CD4-positive, alpha-beta memory T cell (primary cell): ENCODE measurements around the gene PLCL2. TPM values are rescaled to one million over a fixed set of nuclear protein-coding genes. Genes with fewer than 3 reads are reported as not detected.

Experiments used
- CTCF ChIA-PET: fragments of 350-600 bp; sonication (Branson Sonifier 250); formaldehyde crosslinking; loops from one replicate; lab custom pipeline; 2021; ENCODE audit warnings: inconsistent platforms; ENCODE audit not compliant: partially characterized antibody; lab: Charles Lee
- POLR2A ChIA-PET: fragments of 350-600 bp; sonication (Branson Sonifier 250); formaldehyde crosslinking; loops from one replicate; lab custom pipeline; 2021; ENCODE audit not compliant: partially characterized antibody; lab: Charles Lee
- DNase-seq, 5 donors: peaks; one replicate each; pipeline versions ENCODE4 v3.0.0 to v3.0.0-alpha.2; 2020 to 2022; ENCODE audit warnings: mixed read lengths in 1 of 5
- H3K27ac ChIP-seq: one replicate; pipeline ENCODE4 v1.7.0; 2013; ENCODE audit warnings: low read depth, low read length
- H3K27me3 ChIP-seq: 2 replicates; pipeline ENCODE4 v1.7.0; 2013; ENCODE audit warnings: mild to moderate bottlenecking, low read length, moderate library complexity; ENCODE audit not compliant: insufficient read depth
- H3K36me3 ChIP-seq: 2 replicates; pipeline ENCODE4 v1.7.0; 2013; ENCODE audit warnings: mild to moderate bottlenecking, low read length, moderate library complexity; ENCODE audit not compliant: insufficient read depth
- H3K4me1 ChIP-seq: 2 replicates; pipeline ENCODE4 v1.7.0; 2013; ENCODE audit warnings: mild to moderate bottlenecking, low read length, moderate library complexity; ENCODE audit not compliant: insufficient read depth
- H3K4me3 ChIP-seq, 2 donors: one replicate each; pipeline ENCODE4 v1.7.0; 2013; ENCODE audit warnings: low read length in 2 of 2, mild to moderate bottlenecking in 1 of 2
- H3K9me3 ChIP-seq, 2 donors: one replicate each; pipeline ENCODE4 v1.7.0; 2013; ENCODE audit warnings: low read length in 2 of 2, control low read depth in 1 of 2; ENCODE audit not compliant: control insufficient read depth in 1 of 2
- H3K27ac Mint-ChIP-seq, 7 donors: one replicate each; pipeline ENCODE4 v1.8.0; 2020 to 2021; ENCODE audit warnings: mixed read lengths in 7 of 7, mild to moderate bottlenecking in 6 of 7, inconsistent platforms in 3 of 7, moderate library complexity in 3 of 7
- H3K27me3 Mint-ChIP-seq, 2 donors: one replicate each; pipeline ENCODE4 v1.8.0; 2020 to 2021; ENCODE audit warnings: mixed read lengths in 2 of 2
- H3K36me3 Mint-ChIP-seq, 2 donors: one replicate each; pipeline ENCODE4 v1.8.0; 2020 to 2021; ENCODE audit warnings: mixed read lengths in 2 of 2, inconsistent platforms in 1 of 2, mild to moderate bottlenecking in 1 of 2
- H3K4me1 Mint-ChIP-seq, 4 donors: one replicate each; pipeline ENCODE4 v1.8.0; 2020 to 2021; ENCODE audit warnings: mixed read lengths in 4 of 4, mild to moderate bottlenecking in 1 of 4
- H3K4me3 Mint-ChIP-seq, 8 donors: one replicate each; pipeline ENCODE4 v1.8.0; 2020 to 2021; ENCODE audit warnings: mixed read lengths in 8 of 8, mild to moderate bottlenecking in 7 of 8, moderate library complexity in 6 of 8, inconsistent platforms in 3 of 8
- H3K9me3 Mint-ChIP-seq, 8 donors: one replicate each; pipeline ENCODE4 v1.8.0; 2020 to 2021; ENCODE audit warnings: mixed read lengths in 8 of 8, mild to moderate bottlenecking in 5 of 8, inconsistent platforms in 3 of 8, moderate library complexity in 1 of 8
- intact Hi-C: fragments of 100-400 bp; cut with micrococcal nuclease; formaldehyde crosslinking; loops from one replicate; pipeline ENCODE4 v1.15.1; 2023
- polyA plus RNA-seq, 2 donors: library from polyadenylated mRNA; unstranded; fragments of 300-500 nt; fragmentation: Illumina TruSeq; gene quantifications; one replicate each; pipeline ENCODE4 v1.2.3, GENCODE V29; 2021
- total RNA-seq, 2 experiments: library from RNA; stranded (reverse); gene quantifications; one replicate each; pipeline ENCODE4 v1.2.3, GENCODE V29; 2021

The PLCL2 gene
- total and polyA plus RNA-seq, 4 experiments from 2014 or later = 64.5 to 89.4 (median 68.1) TPM

GRCh38 chr3:16932877-16933276 is 48.1 kb downstream of the PLCL2 start:
- Histone ChIP-seq H3K4me3 (no peak overlapping the region), H3K4me1 (peaks cover 91% of the 10 kb centered on the region), H3K27ac (no peak overlapping the region), H3K27me3 (no peaks in the 10 kb centered on the region), H3K36me3 (no peaks in the 10 kb centered on the region), H3K9me3 (no peaks in the 10 kb centered on the region)
- peaks cover 0 to 3% (median 0%) of the 10 kb centered on the region in 8 donors for H3K9me3 Mint-ChIP-seq
- intact Hi-C loops = no loop called here
- POLR2A ChIA-PET = no interaction called here
- H3K4me1 Mint-ChIP-seq = peaks cover 76 to 100% (median 87%) of the 10 kb centered on the region in 4 donors
- peak overlapping the region in 4 of 8 donors; percentile 6 to 34 (median 30) for H3K4me3 Mint-ChIP-seq
- CTCF ChIA-PET = no interaction called here
- H3K27ac Mint-ChIP-seq = peak overlapping the region in 2 of 7 donors; percentile 23
- DNase-seq = no peak
- H3K27me3 Mint-ChIP-seq = no peaks in the 10 kb centered on the region
- H3K36me3 Mint-ChIP-seq = peaks cover 18 to 30% of the 10 kb centered on the region in 2 donors

GRCh38 chr3:16935781-16936180 is 51.0 kb downstream of the PLCL2 start:
- ChIA-PET CTCF (no interaction called here), POLR2A (interaction anchor here (1.3 to 1.7 kb wide), 2 partner anchors 10 to 35 kb away, joined by 3 to 4 read pairs; no protein-coding TSS in a partner anchor)
- Mint-ChIP-seq H3K4me3 (peak overlapping the region in 5 of 8 donors; percentile 21 to 80 (median 79)), H3K27me3 (no peaks in the 10 kb centered on the region), H3K27ac (peak overlapping the region in 1 of 7 donors; percentile 24), H3K9me3 (peaks cover 0 to 3% (median 0%) of the 10 kb centered on the region in 8 donors), H3K4me1 (peaks cover 71 to 98% (median 83%) of the 10 kb centered on the region in 4 donors), H3K36me3 (peaks cover 16 to 24% of the 10 kb centered on the region in 2 donors)
- no peak for DNase-seq
- no peak overlapping the region for H3K27ac ChIP-seq
- H3K36me3 ChIP-seq = no peaks in the 10 kb centered on the region
- no peaks in the 10 kb centered on the region for H3K9me3 ChIP-seq
- intact Hi-C loops = loop anchor here (5.0 kb wide), 2 partner anchors 33 to 48 kb away; no protein-coding TSS in a partner anchor
- no peak overlapping the region for H3K4me3 ChIP-seq
- H3K4me1 ChIP-seq = peaks cover 87% of the 10 kb centered on the region
- no peaks in the 10 kb centered on the region for H3K27me3 ChIP-seq

GRCh38 chr3:16936233-16936632 is 51.5 kb downstream of the PLCL2 start:
- H3K9me3 Mint-ChIP-seq = peaks cover 0 to 1% (median 0%) of the 10 kb centered on the region in 8 donors
- H3K4me1 ChIP-seq = peaks cover 88% of the 10 kb centered on the region
- H3K4me3 ChIP-seq = no peak overlapping the region
- H3K9me3 ChIP-seq = no peaks in the 10 kb centered on the region
- intact Hi-C loops = loop anchor here (5.0 kb wide), 2 partner anchors 34 to 49 kb away; no protein-coding TSS in a partner anchor
- no peaks in the 10 kb centered on the region for H3K27me3 ChIP-seq
- DNase-seq = peak in 4 of 5 donors; percentile 29 to 42 (median 32)
- H3K4me3 Mint-ChIP-seq = peak overlapping the region; percentile 16 to 81 (median 80)
- peaks cover 72 to 98% (median 83%) of the 10 kb centered on the region in 4 donors for H3K4me1 Mint-ChIP-seq
- H3K27ac ChIP-seq = no peak overlapping the region
- peaks cover 16 to 22% of the 10 kb centered on the region in 2 donors for H3K36me3 Mint-ChIP-seq
- POLR2A ChIA-PET = interaction anchor here (1.3 kb wide), 1 partner anchor 35 kb away, joined by 3 read pairs; no protein-coding TSS in a partner anchor
- CTCF ChIA-PET = no interaction called here
- peak overlapping the region; percentile 24 to 87 (median 79) for H3K27ac Mint-ChIP-seq
- H3K36me3 ChIP-seq = no peaks in the 10 kb centered on the region
- H3K27me3 Mint-ChIP-seq = no peaks in the 10 kb centered on the region

- CTCF ChIA-PET = no interaction called here
Measured at GRCh38 chr3:16936676-16937230, 52.0 kb downstream of the PLCL2 start.

GRCh38 chr3:16937326-16937845 is 52.6 kb downstream of the PLCL2 start:
- CTCF ChIA-PET = no interaction called here
- H3K4me3 Mint-ChIP-seq = peak overlapping the region in 2 of 8 donors; percentile 18 to 79
- intact Hi-C loops = loop anchor here (5.0 kb wide), 2 partner anchors 35 to 50 kb away; no protein-coding TSS in a partner anchor

More at GRCh38 chr3:16936676-16937230, 52.0 kb downstream of the PLCL2 start:
- peaks cover 74 to 98% (median 85%) of the 10 kb centered on the region in 4 donors for H3K4me1 Mint-ChIP-seq
- no peaks in the 10 kb centered on the region for H3K36me3 ChIP-seq
- POLR2A ChIA-PET = interaction anchor here (1.3 kb wide), 1 partner anchor 36 kb away, joined by 3 read pairs; no protein-coding TSS in a partner anchor
- H3K27me3 ChIP-seq = no peaks in the 10 kb centered on the region
- H3K27me3 Mint-ChIP-seq = no peaks in the 10 kb centered on the region
- H3K27ac ChIP-seq = no peak overlapping the region
- H3K36me3 Mint-ChIP-seq = peaks cover 13 to 17% of the 10 kb centered on the region in 2 donors
- no peak for DNase-seq
- H3K4me1 ChIP-seq = peaks cover 93% of the 10 kb centered on the region
- H3K9me3 ChIP-seq = no peaks in the 10 kb centered on the region
- H3K27ac Mint-ChIP-seq = peak overlapping the region in 5 of 7 donors; percentile 24 to 85 (median 79)
- intact Hi-C loops = loop anchor here (5.0 kb wide), 2 partner anchors 34 to 49 kb away; no protein-coding TSS in a partner anchor
- peaks cover 0 to 1% (median 0%) of the 10 kb centered on the region in 8 donors for H3K9me3 Mint-ChIP-seq
- H3K4me3 ChIP-seq = no peak overlapping the region
- peak overlapping the region in 7 of 8 donors; percentile 33 to 81 (median 80) for H3K4me3 Mint-ChIP-seq

GRCh38 chr3:16940769-16941700 is 56.3 kb downstream of the PLCL2 start:
- Mint-ChIP-seq H3K9me3 (peaks cover 0 to 1% (median 0%) of the 10 kb centered on the region in 8 donors), H3K27me3 (no peaks in the 10 kb centered on the region), H3K4me1 (peaks cover 73 to 93% (median 83%) of the 10 kb centered on the region in 4 donors), H3K27ac (peak overlapping the region; percentile 11 to 75 (median 44)), H3K36me3 (peaks cover 13 to 18% of the 10 kb centered on the region in 2 donors), H3K4me3 (peak overlapping the region in 6 of 8 donors; percentile 12 to 66 (median 47))
- intact Hi-C loops = no loop called here
- H3K27ac ChIP-seq = no peak overlapping the region
- no peaks in the 10 kb centered on the region for H3K36me3 ChIP-seq
- no peak overlapping the region for H3K4me3 ChIP-seq
- peaks cover 71% of the 10 kb centered on the region for H3K4me1 ChIP-seq
- POLR2A ChIA-PET = no interaction called here
- CTCF ChIA-PET = no interaction called here
- no peak for DNase-seq
- no peaks in the 10 kb centered on the region for H3K9me3 ChIP-seq
- no peaks in the 10 kb centered on the region for H3K27me3 ChIP-seq

More at GRCh38 chr3:16937326-16937845, 52.6 kb downstream of the PLCL2 start:
- Histone ChIP-seq H3K4me3 (no peak overlapping the region), H3K36me3 (no peaks in the 10 kb centered on the region), H3K9me3 (no peaks in the 10 kb centered on the region), H3K27ac (no peak overlapping the region), H3K4me1 (peaks cover 93% of the 10 kb centered on the region), H3K27me3 (no peaks in the 10 kb centered on the region)
- no peak for DNase-seq
- peak overlapping the region in 3 of 7 donors; percentile 7 to 24 (median 9) for H3K27ac Mint-ChIP-seq
- peaks cover 0 to 1% (median 0%) of the 10 kb centered on the region in 8 donors for H3K9me3 Mint-ChIP-seq
- H3K36me3 Mint-ChIP-seq = peaks cover 9 to 12% of the 10 kb centered on the region in 2 donors
- POLR2A ChIA-PET = no interaction called here
- no peaks in the 10 kb centered on the region for H3K27me3 Mint-ChIP-seq
- peaks cover 74 to 98% (median 84%) of the 10 kb centered on the region in 4 donors for H3K4me1 Mint-ChIP-seq
